GM19351 (cell line): ENCODE data around the gene PURA.

Source experiments
- ATAC-seq: cut with Tn5 transposase; IDR thresholded peaks from one replicate; pipeline ENCODE4 v1.9.1; 2021; ENCODE audit warnings: mild to moderate bottlenecking, moderate library complexity; ENCODE audit not compliant: unreplicated experiment

The PURA gene

GRCh38 chr5:140113699-140114263 lies at the start of gene PURA:
Gene PURA (plus strand): TSS chr5:140114109. CDS start chr5:140114182, 73 bp downstream.
- peak; percentile 84 for ATAC-seq

- no peak for ATAC-seq
Measured at GRCh38 chr5:140072812-140073211, 41.1 kb upstream of the PURA start.

GRCh38 chr5:140073296-140073695 lies 40.6 kb upstream of the PURA start:
- no peak for ATAC-seq

- ATAC-seq = no peak
Measured at GRCh38 chr5:140075371-140075770, 38.5 kb upstream of the PURA start.

- ATAC-seq = no peak
Measured at GRCh38 chr5:140076142-140076541, 37.8 kb upstream of the PURA start.

GRCh38 chr5:140076788-140077187 lies 37.1 kb upstream of the PURA start:
- ATAC-seq = no peak

- ATAC-seq = no peak
Measured at GRCh38 chr5:140083120-140083519, 30.8 kb upstream of the PURA start.

- ATAC-seq = no peak
Measured at GRCh38 chr5:140083650-140084049, 30.3 kb upstream of the PURA start.

- ATAC-seq = no peak
Measured at GRCh38 chr5:140084541-140084940, 29.4 kb upstream of the PURA start.

- ATAC-seq = no peak
Measured at GRCh38 chr5:140090251-140090650, 23.7 kb upstream of the PURA start.

- ATAC-seq = no peak
Measured at GRCh38 chr5:140093179-140093578, 20.7 kb upstream of the PURA start.

GRCh38 chr5:140093866-140094265 lies 20.0 kb upstream of the PURA start:
- ATAC-seq = no peak

- no peak for ATAC-seq
Measured at GRCh38 chr5:140094889-140095288, 19.0 kb upstream of the PURA start.

GRCh38 chr5:140101179-140101578 lies 12.7 kb upstream of the PURA start:
- ATAC-seq = no peak

- ATAC-seq = no peak
Measured at GRCh38 chr5:140103154-140103553, 10.8 kb upstream of the PURA start.

GRCh38 chr5:140104100-140104499 lies 9.8 kb upstream of the PURA start:
- ATAC-seq = no peak

- no peak for ATAC-seq
Measured at GRCh38 chr5:140106101-140106500, 7.8 kb upstream of the PURA start.

GRCh38 chr5:140106805-140107311 lies 7.1 kb upstream of the PURA start:
- no peak for ATAC-seq

GRCh38 chr5:140107312-140108092 lies 6.4 kb upstream of the PURA start:
- ATAC-seq = peak; percentile 81

- ATAC-seq = no peak
Measured at GRCh38 chr5:140108093-140109017, 5.6 kb upstream of the PURA start.

GRCh38 chr5:140109018-140109758 lies 4.7 kb upstream of the PURA start:
- no peak for ATAC-seq
